DLD1 (cell line): ENCODE data around the gene VWA5B1.
"Not testable (repeated sequence)": the region's sequence is repeated elsewhere in the genome, so short reads cannot be mapped to it uniquely, and the experiment has no call there.

Experiments
- in situ Hi-C: cut with HindIII; loops from 2 replicates; pipeline ENCODE4 v1.10.0; 2017; ENCODE audit warnings: low sequenced_read_pairs

Gene VWA5B1

GRCh38 chr1:20290624-20291597, at the start of gene VWA5B1:
Gene VWA5B1, plus strand, starts transcription at chr1:20290875. Its CDS starts 19,727 bp downstream, at chr1:20310602.
- in situ Hi-C loops, result no loop called here

GRCh38 chr1:20242890-20243479, 47.7 kb upstream of the VWA5B1 start:
- in situ Hi-C loops, result no loop called here

- in situ Hi-C loops, result no loop called here
Measured at GRCh38 chr1:20248971-20249612, 41.6 kb upstream of the VWA5B1 start.

GRCh38 chr1:20250340-20250989, 40.2 kb upstream of the VWA5B1 start:
- in situ Hi-C loops, result no loop called here

- in situ Hi-C loops, result no loop called here
Measured at GRCh38 chr1:20252587-20252986, 38.1 kb upstream of the VWA5B1 start.

- in situ Hi-C loops, result loop anchor here (5.0 kb wide), 1 partner anchor 52 kb away; no protein-coding TSS in a partner anchor
Measured at GRCh38 chr1:20255666-20256065, 35.0 kb upstream of the VWA5B1 start.

- in situ Hi-C loops, result loop anchor here (5.0 kb wide), 1 partner anchor 48 kb away; no protein-coding TSS in a partner anchor
Measured at GRCh38 chr1:20259646-20260045, 31.0 kb upstream of the VWA5B1 start.

- in situ Hi-C loops, result no loop called here
Measured at GRCh38 chr1:20261095-20261494, 29.6 kb upstream of the VWA5B1 start.

GRCh38 chr1:20262810-20263534, 27.7 kb upstream of the VWA5B1 start:
- in situ Hi-C loops, result no loop called here

- in situ Hi-C loops, result no loop called here
Measured at GRCh38 chr1:20265250-20265649, 25.4 kb upstream of the VWA5B1 start.

GRCh38 chr1:20266141-20266540, 24.5 kb upstream of the VWA5B1 start:
- in situ Hi-C loops, result no loop called here

- in situ Hi-C loops, result no loop called here
Measured at GRCh38 chr1:20266642-20267041, 24.0 kb upstream of the VWA5B1 start.

- in situ Hi-C loops, result no loop called here
Measured at GRCh38 chr1:20271498-20272400, 18.9 kb upstream of the VWA5B1 start.

GRCh38 chr1:20273716-20274115, 17.0 kb upstream of the VWA5B1 start:
- in situ Hi-C loops, result not testable (repeated sequence)

- in situ Hi-C loops, result no loop called here
Measured at GRCh38 chr1:20275319-20275925, 15.3 kb upstream of the VWA5B1 start.

- in situ Hi-C loops, result no loop called here
Measured at GRCh38 chr1:20276485-20277159, 14.1 kb upstream of the VWA5B1 start.

GRCh38 chr1:20278692-20279130, 12.0 kb upstream of the VWA5B1 start:
- in situ Hi-C loops, result no loop called here

- in situ Hi-C loops, result no loop called here
Measured at GRCh38 chr1:20279509-20279908, 11.2 kb upstream of the VWA5B1 start.
